GM06990 (cell line): ENCODE results near the gene WBP1L.

Source experiments
- DNase-seq: peaks from one replicate; pipeline ENCODE4 v3.0.0-alpha.2; 2011; ENCODE audit not compliant: insufficient read length; ENCODE audit errors: extremely low read depth
- H3K27me3 ChIP-seq: replicated peaks from 2 replicates; pipeline ENCODE4 v1.6.0; 2011; ENCODE audit warnings: low read length; ENCODE audit not compliant: control insufficient read depth, insufficient read depth
- H3K36me3 ChIP-seq: 2 replicates; pipeline ENCODE4 v1.5.1; 2011; ENCODE audit warnings: low read length; ENCODE audit not compliant: control insufficient read depth, insufficient read depth
- H3K4me3 ChIP-seq: replicated peaks from 2 replicates; pipeline ENCODE4 v1.5.1; 2011; ENCODE audit warnings: low read depth, mild to moderate bottlenecking, control low read depth, low read length
- TF ChIP-seq, protein P1 (sequence below): IDR thresholded peaks from 2 replicates; pipeline ENCODE4 v1.5.1; 2011; ENCODE audit warnings: low read length, control low read depth, mild to moderate bottlenecking, inconsistent platforms; ENCODE audit not compliant: insufficient read depth, poor library complexity, severe bottlenecking

Gene WBP1L

GRCh38 chr10:102781090-102781920, 37.6 kb downstream of the WBP1L start:
- DNase-seq, result no peak
- no peaks in the 10 kb centered on the region for H3K27me3 ChIP-seq
- TF ChIP-seq, protein P1, sequence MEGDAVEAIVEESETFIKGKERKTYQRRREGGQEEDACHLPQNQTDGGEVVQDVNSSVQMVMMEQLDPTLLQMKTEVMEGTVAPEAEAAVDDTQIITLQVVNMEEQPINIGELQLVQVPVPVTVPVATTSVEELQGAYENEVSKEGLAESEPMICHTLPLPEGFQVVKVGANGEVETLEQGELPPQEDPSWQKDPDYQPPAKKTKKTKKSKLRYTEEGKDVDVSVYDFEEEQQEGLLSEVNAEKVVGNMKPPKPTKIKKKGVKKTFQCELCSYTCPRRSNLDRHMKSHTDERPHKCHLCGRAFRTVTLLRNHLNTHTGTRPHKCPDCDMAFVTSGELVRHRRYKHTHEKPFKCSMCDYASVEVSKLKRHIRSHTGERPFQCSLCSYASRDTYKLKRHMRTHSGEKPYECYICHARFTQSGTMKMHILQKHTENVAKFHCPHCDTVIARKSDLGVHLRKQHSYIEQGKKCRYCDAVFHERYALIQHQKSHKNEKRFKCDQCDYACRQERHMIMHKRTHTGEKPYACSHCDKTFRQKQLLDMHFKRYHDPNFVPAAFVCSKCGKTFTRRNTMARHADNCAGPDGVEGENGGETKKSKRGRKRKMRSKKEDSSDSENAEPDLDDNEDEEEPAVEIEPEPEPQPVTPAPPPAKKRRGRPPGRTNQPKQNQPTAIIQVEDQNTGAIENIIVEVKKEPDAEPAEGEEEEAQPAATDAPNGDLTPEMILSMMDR, result no peak
- no peak overlapping the region for H3K4me3 ChIP-seq
- peaks cover 2% of the 10 kb centered on the region for H3K36me3 ChIP-seq

- TF ChIP-seq, protein P1, result no peak
- no peak for DNase-seq
- no peaks in the 10 kb centered on the region for H3K27me3 ChIP-seq
- H3K36me3 ChIP-seq, result peaks cover 2% of the 10 kb centered on the region
- no peak overlapping the region for H3K4me3 ChIP-seq
Observed at GRCh38 chr10:102781921-102782557, 38.3 kb downstream of the WBP1L start.

- no peak for DNase-seq
- no peak overlapping the region for H3K4me3 ChIP-seq
- no peaks in the 10 kb centered on the region for H3K27me3 ChIP-seq
- peaks cover 2% of the 10 kb centered on the region for H3K36me3 ChIP-seq
- TF ChIP-seq, protein P1, result no peak
Observed at GRCh38 chr10:102782673-102783551, 39.2 kb downstream of the WBP1L start.

GRCh38 chr10:102783568-102783967, 39.8 kb downstream of the WBP1L start:
- Histone ChIP-seq H3K27me3 (no peaks in the 10 kb centered on the region), H3K36me3 (peaks cover 2% of the 10 kb centered on the region), H3K4me3 (no peak overlapping the region)
- no peak for DNase-seq
- TF ChIP-seq, protein P1, result no peak

- TF ChIP-seq, protein P1, result no peak
- H3K4me3 ChIP-seq, result no peak overlapping the region
- H3K36me3 ChIP-seq, result peaks cover 2% of the 10 kb centered on the region; the same call in 1 of the 2 replicates
- H3K27me3 ChIP-seq, result no peaks in the 10 kb centered on the region
- no peak for DNase-seq
Observed at GRCh38 chr10:102785818-102786217, 42.1 kb downstream of the WBP1L start.
